ENCODE data around the gene LTBR. TPM values are rescaled to one million over a fixed set of nuclear protein-coding genes. Genes with fewer than 3 reads are reported as not detected.

Gene LTBR
- total RNA-seq, 1 donor from 2014 or later, result not detected

GRCh38 chr12:6438345-6438744 lies 54.4 kb downstream of the LTBR start:
- no peak overlapping the region for H3K4me2 ChIP-seq

DNA sequence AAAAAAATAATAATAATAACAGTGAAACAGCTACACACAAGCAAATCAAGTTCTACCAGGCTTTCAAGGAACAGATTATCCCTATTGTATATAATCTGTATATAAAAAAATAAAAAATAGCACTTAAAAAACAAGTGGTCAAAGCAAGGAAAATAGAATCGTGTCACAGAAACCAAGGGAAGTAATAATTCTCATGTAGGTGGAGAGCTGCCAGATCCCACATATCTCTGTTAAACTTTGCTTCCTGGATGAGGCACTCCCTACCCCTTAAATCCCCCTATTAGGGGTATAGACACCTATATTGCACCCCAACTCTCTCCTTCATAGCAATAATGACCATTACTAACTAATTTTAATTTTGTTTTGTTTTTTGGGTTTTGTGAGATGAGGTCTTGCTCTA lies 56.4 kb downstream of the LTBR start:
- Histone ChIP-seq H3F3A (ENCODE audit: low read depth) (no peaks in the 10 kb centered on the region), H3K4me1 (no peaks in the 10 kb centered on the region), H3K9me3 (ENCODE audit: low read depth) (no peaks in the 10 kb centered on the region), H3K9ac (no peak overlapping the region), H3K4me3 (no peak overlapping the region), H3K27ac (no peak overlapping the region), H3K79me2 (ENCODE audit: low read depth) (no peaks in the 10 kb centered on the region), H3K36me3 (no peaks in the 10 kb centered on the region), H4K20me1 (ENCODE audit: low read depth) (no peaks in the 10 kb centered on the region), H3K27me3 (no peaks in the 10 kb centered on the region), H3K4me2 (no peak overlapping the region), H2AFZ (replicated peaks) (no peak overlapping the region)
- Mint-ChIP-seq H3K4me1 (peaks cover 6% of the 10 kb centered on the region), H3K27me3 (ENCODE audit: insufficient read depth, low read depth) (peaks cover under 1% of the 10 kb centered on the region), H3K36me3 (no peaks in the 10 kb centered on the region), H3K9me3 (no peaks in the 10 kb centered on the region), H3K4me3 (no peak overlapping the region), H3K27ac (no peak overlapping the region)
- TF ChIP-seq, protein P1, sequence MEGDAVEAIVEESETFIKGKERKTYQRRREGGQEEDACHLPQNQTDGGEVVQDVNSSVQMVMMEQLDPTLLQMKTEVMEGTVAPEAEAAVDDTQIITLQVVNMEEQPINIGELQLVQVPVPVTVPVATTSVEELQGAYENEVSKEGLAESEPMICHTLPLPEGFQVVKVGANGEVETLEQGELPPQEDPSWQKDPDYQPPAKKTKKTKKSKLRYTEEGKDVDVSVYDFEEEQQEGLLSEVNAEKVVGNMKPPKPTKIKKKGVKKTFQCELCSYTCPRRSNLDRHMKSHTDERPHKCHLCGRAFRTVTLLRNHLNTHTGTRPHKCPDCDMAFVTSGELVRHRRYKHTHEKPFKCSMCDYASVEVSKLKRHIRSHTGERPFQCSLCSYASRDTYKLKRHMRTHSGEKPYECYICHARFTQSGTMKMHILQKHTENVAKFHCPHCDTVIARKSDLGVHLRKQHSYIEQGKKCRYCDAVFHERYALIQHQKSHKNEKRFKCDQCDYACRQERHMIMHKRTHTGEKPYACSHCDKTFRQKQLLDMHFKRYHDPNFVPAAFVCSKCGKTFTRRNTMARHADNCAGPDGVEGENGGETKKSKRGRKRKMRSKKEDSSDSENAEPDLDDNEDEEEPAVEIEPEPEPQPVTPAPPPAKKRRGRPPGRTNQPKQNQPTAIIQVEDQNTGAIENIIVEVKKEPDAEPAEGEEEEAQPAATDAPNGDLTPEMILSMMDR (IDR thresholded peaks at IDR 0.05), result no peak
- TF ChIP-seq EZH2 (IDR thresholded peaks at IDR 0.05), result no peak
- no peak for TF ChIP-seq EZH2phosphoT487 (IDR thresholded peaks at IDR 0.05)
- no peak for DNase-seq (ENCODE audit: low spot score)

More at GRCh38 chr12:6438345-6438744, 54.4 kb downstream of the LTBR start:
- no peak for DNase-seq (ENCODE audit: low spot score)
- Mint-ChIP-seq H3K4me1 (no peaks in the 10 kb centered on the region), H3K27me3 (ENCODE audit: insufficient read depth, low read depth) (no peaks in the 10 kb centered on the region), H3K9me3 (no peaks in the 10 kb centered on the region), H3K27ac (no peak overlapping the region), H3K36me3 (no peaks in the 10 kb centered on the region), H3K4me3 (no peak overlapping the region)
- Histone ChIP-seq H3K27me3 (no peaks in the 10 kb centered on the region), H3K9me3 (ENCODE audit: low read depth) (no peaks in the 10 kb centered on the region), H3K4me1 (no peaks in the 10 kb centered on the region), H4K20me1 (ENCODE audit: low read depth) (no peaks in the 10 kb centered on the region), H3K36me3 (no peaks in the 10 kb centered on the region), H3K4me3 (no peak overlapping the region), H3F3A (ENCODE audit: low read depth) (no peaks in the 10 kb centered on the region), H3K79me2 (ENCODE audit: low read depth) (no peaks in the 10 kb centered on the region), H3K27ac (no peak overlapping the region), H3K9ac (no peak overlapping the region), H2AFZ (replicated peaks) (no peak overlapping the region)
- no peak for TF ChIP-seq EZH2phosphoT487 (IDR thresholded peaks at IDR 0.05)
- TF ChIP-seq, protein P1 (IDR thresholded peaks at IDR 0.05), result no peak
- no peak for TF ChIP-seq EZH2 (IDR thresholded peaks at IDR 0.05)

Small RNAs within 50 kb of the gene (small RNA-seq; reads per million reads assigned to genes)
- not detected for gene RN7SL391P

Other genes with a start within 250 kb of the LTBR start
- 3.1 and 3.6 TPM in 2 replicates for gene CD9, start 183.8 kb upstream of the LTBR start, total RNA-seq (ENCODE audit: low replicate concordance)
- gene PLEKHG6, start 73.5 kb upstream of the LTBR start, total RNA-seq (ENCODE audit: low replicate concordance), result 0.86 and 1.7 TPM in 2 replicates
- 21.8 and 24.7 TPM in 2 replicates for gene TNFRSF1A, start 42.1 kb upstream of the LTBR start, total RNA-seq (ENCODE audit: low replicate concordance)
- 1.2 and 5.0 TPM in 2 replicates for gene SCNN1A, start 8.6 kb upstream of the LTBR start, total RNA-seq (ENCODE audit: low replicate concordance)
- 0.43 TPM in 1 of 2 replicates, not detected in the other for gene CD27, start 60.8 kb downstream of the LTBR start, total RNA-seq (ENCODE audit: low replicate concordance)
- gene TAPBPL, start 67.9 kb downstream of the LTBR start, total RNA-seq (ENCODE audit: low replicate concordance), result 0.56 TPM in 1 of 2 replicates, not detected in the other
- 14.3 and 23.1 TPM in 2 replicates for gene VAMP1, start 86.5 kb downstream of the LTBR start, total RNA-seq (ENCODE audit: low replicate concordance)
- gene MRPL51, start 109.1 kb downstream of the LTBR start, total RNA-seq (ENCODE audit: low replicate concordance), result 95.2 and 143 TPM in 2 replicates
- gene NCAPD2, start 109.9 kb downstream of the LTBR start, total RNA-seq (ENCODE audit: low replicate concordance), result 113 and 120 TPM in 2 replicates
- 3,866 and 6,177 TPM in 2 replicates for gene GAPDH, start 150.4 kb downstream of the LTBR start, total RNA-seq (ENCODE audit: low replicate concordance)
- gene IFFO1, start 171.9 kb downstream of the LTBR start, total RNA-seq (ENCODE audit: low replicate concordance), result 9.9 and 21.1 TPM in 2 replicates
- 43.8 and 47.8 TPM in 2 replicates for gene NOP2, start 184.1 kb downstream of the LTBR start, total RNA-seq (ENCODE audit: low replicate concordance)
- 381 and 412 TPM in 2 replicates for gene CHD4, start 223.2 kb downstream of the LTBR start, total RNA-seq (ENCODE audit: low replicate concordance)

All from neural progenitor cell (in vitro differentiated cells).